Panc1 (cell line): ENCODE measurements around the gene NRK. TPM values are rescaled to one million over a fixed set of nuclear protein-coding genes. Genes with fewer than 3 reads are reported as not detected.

Experiments used
- ATAC-seq: fragments of 200-7000 bp; cut with Tn5 transposase; 2 replicates; pipeline ENCODE4 v1.9.1; 2020; ENCODE audit warnings: mild to moderate bottlenecking, moderate library complexity
- BruUV-seq: library from RNA; stranded (reverse); fragments of 400-500 nt; replicated peaks from 2 replicates; lab custom pipeline; 2021; lab: Mats Ljungman, UMichigan
- CTCF ChIA-PET: fragments of 300-600 bp; sonication (Branson Sonifier 250); formaldehyde crosslinking; loops from one replicate; lab custom pipeline; 2022; ENCODE audit warnings: antibody characterized with exemption; lab: Charles Lee
- POLR2A ChIA-PET: fragments of 300-600 bp; sonication (Branson Sonifier 250); formaldehyde crosslinking; loops from one replicate; lab custom pipeline; 2022; ENCODE audit warnings: antibody characterized with exemption; lab: Charles Lee
- DNase-seq: peaks from one replicate; pipeline ENCODE4 v3.0.0-alpha.2; 2010; ENCODE audit warnings: low read depth, low spot score
- H3K27ac ChIP-seq: 2 replicates; pipeline ENCODE4 v1.5.1; 2011; ENCODE audit warnings: mild to moderate bottlenecking, low read length, inconsistent platforms
- H3K27me3 ChIP-seq: fragments of 200-500 bp; sonication (Bioruptor generic); 2 replicates; pipeline ENCODE4 v1.6.0; 2014; ENCODE audit warnings: low read length, inconsistent platforms; ENCODE audit not compliant: control insufficient read depth, insufficient read depth
- H3K36me3 ChIP-seq: fragments of 200-500 bp; sonication (Bioruptor generic); 2 replicates; pipeline ENCODE4 v1.5.1; 2014; ENCODE audit warnings: inconsistent platforms, mild to moderate bottlenecking, low read length, moderate library complexity; ENCODE audit not compliant: control insufficient read depth, insufficient read depth
- H3K4me1 ChIP-seq: 2 replicates; pipeline ENCODE4 v1.5.1; 2011; ENCODE audit warnings: inconsistent platforms, mild to moderate bottlenecking, low read length, moderate library complexity; ENCODE audit not compliant: control insufficient read depth, insufficient read depth
- H3K4me3 ChIP-seq, 2 experiments: 2 replicates each; pipeline ENCODE4 v1.5.1; 2011 to 2012; ENCODE audit warnings: low read depth in 2 of 2, low read length in 2 of 2, mild to moderate bottlenecking in 2 of 2, inconsistent platforms in 1 of 2, moderate library complexity in 1 of 2
- H3K9me3 ChIP-seq: fragments of 200-500 bp; sonication (Bioruptor generic); 2 replicates; pipeline ENCODE4 v1.5.1; 2014; ENCODE audit warnings: low read depth, mild to moderate bottlenecking, inconsistent platforms, low read length, moderate library complexity; ENCODE audit not compliant: control insufficient read depth, insufficient read depth
- POLR2AphosphoS5 ChIP-seq: IDR thresholded peaks from 2 replicates; pipeline ENCODE4 v1.6.1; 2012; ENCODE audit warnings: mild to moderate bottlenecking, low read depth, low read length, moderate library complexity
- REST ChIP-seq, 2 experiments: IDR thresholded peaks; 2 replicates each; pipeline ENCODE4 v1.6.1; 2011 to 2012; ENCODE audit warnings: low read depth in 2 of 2, control low read depth in 1 of 2, low read length in 1 of 2, mild to moderate bottlenecking in 1 of 2, moderate library complexity in 1 of 2; ENCODE audit not compliant: insufficient read depth in 1 of 2
- SIN3A ChIP-seq: IDR thresholded peaks from 2 replicates; pipeline ENCODE4 v1.6.1; 2012; ENCODE audit warnings: low read depth, mild to moderate bottlenecking, low read length, moderate library complexity, borderline replicate concordance; ENCODE audit not compliant: insufficient read depth
- TCF7L2 ChIP-seq: IDR thresholded peaks from 2 replicates; pipeline ENCODE4 v1.6.1; 2011; ENCODE audit warnings: mild to moderate bottlenecking, low read depth, low read length, inconsistent platforms
- in situ Hi-C: cut with HindIII; loops from 2 replicates; pipeline ENCODE4 v1.10.0; 2016; ENCODE audit warnings: low sequenced_read_pairs, low pct_unique_long_range_greater_than_20kb
- intact Hi-C: fragments of 100-400 bp; cut with micrococcal nuclease; formaldehyde crosslinking; loops from one replicate; pipeline ENCODE4 v1.10.0; 2022; ENCODE audit not compliant: unreplicated experiment
- total RNA-seq: library from RNA; stranded (reverse); gene quantifications from one replicate; pipeline ENCODE4 v1.2.1, GENCODE V29; 2021; ENCODE audit not compliant: unreplicated experiment
- TF ChIP-seq, protein P1 (sequence below): fragments of 450-650 bp; IDR thresholded peaks from 2 replicates; pipeline ENCODE4 v1.5.1; 2017; ENCODE audit warnings: mild to moderate bottlenecking

NRK gene
- total RNA-seq, 1 experiment from 2014 or later, result 0.03 TPM

- POLR2A ChIA-PET, result no interaction called here
- CTCF ChIA-PET, result no interaction called here
- in situ Hi-C loops, result no loop called here
These were observed 48.5 kb upstream of the NRK start for GRCh38 chrX:105773801-105774200.

DNA sequence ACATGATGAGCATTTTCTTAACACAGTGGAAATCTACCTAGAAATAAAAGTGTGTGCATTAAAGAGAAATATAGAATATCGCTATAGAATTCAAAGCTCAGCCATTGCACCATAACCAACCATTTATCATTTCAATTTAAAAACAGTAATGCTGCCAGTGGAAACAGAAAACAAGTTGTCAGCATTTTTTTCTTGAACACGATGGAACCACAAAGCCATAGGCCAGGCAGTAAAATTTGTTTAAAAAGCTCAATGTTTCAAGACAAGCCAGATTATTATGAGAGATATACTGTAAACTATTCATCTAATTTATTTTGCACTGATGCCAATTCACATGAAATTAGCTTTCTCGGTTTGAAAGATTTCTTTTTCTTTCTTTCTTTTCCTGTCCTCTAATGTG lies 46.7 kb upstream of the NRK start:
- Histone ChIP-seq H3K27ac (no peak overlapping the region), H3K9me3 (no peaks in the 10 kb centered on the region), H3K4me3 (no peak overlapping the region), H3K36me3 (no peaks in the 10 kb centered on the region), H3K27me3 (no peaks in the 10 kb centered on the region), H3K4me1 (no peaks in the 10 kb centered on the region)
- ATAC-seq (no peak), DNase-seq (no peak)
- CTCF ChIA-PET, result no interaction called here
- BruUV-seq, result no TSS peak
- no peak for TF ChIP-seq REST (IDR thresholded peaks at IDR 0.05; ENCODE audit: insufficient read depth in 1 of 2, low read depth in 2 of 2, low read length in 1 of 2)
- TF ChIP-seq SIN3A, result no peak
- TF ChIP-seq TCF7L2, result no peak
- TF ChIP-seq POLR2AphosphoS5, result no peak
- TF ChIP-seq, protein P1, sequence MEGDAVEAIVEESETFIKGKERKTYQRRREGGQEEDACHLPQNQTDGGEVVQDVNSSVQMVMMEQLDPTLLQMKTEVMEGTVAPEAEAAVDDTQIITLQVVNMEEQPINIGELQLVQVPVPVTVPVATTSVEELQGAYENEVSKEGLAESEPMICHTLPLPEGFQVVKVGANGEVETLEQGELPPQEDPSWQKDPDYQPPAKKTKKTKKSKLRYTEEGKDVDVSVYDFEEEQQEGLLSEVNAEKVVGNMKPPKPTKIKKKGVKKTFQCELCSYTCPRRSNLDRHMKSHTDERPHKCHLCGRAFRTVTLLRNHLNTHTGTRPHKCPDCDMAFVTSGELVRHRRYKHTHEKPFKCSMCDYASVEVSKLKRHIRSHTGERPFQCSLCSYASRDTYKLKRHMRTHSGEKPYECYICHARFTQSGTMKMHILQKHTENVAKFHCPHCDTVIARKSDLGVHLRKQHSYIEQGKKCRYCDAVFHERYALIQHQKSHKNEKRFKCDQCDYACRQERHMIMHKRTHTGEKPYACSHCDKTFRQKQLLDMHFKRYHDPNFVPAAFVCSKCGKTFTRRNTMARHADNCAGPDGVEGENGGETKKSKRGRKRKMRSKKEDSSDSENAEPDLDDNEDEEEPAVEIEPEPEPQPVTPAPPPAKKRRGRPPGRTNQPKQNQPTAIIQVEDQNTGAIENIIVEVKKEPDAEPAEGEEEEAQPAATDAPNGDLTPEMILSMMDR, result no peak
- POLR2A ChIA-PET, result no interaction called here
- in situ Hi-C loops, result no loop called here
- intact Hi-C loops, result no loop called here

More at GRCh38 chrX:105773801-105774200, 48.5 kb upstream of the NRK start:
- ATAC-seq (no peak), DNase-seq (no peak)
- Histone ChIP-seq H3K27ac (no peak overlapping the region), H3K9me3 (no peaks in the 10 kb centered on the region), H3K36me3 (no peaks in the 10 kb centered on the region), H3K27me3 (no peaks in the 10 kb centered on the region), H3K4me1 (no peaks in the 10 kb centered on the region), H3K4me3 (no peak overlapping the region)
- TF ChIP-seq POLR2AphosphoS5 (no peak), TCF7L2 (no peak), SIN3A (no peak), REST (IDR thresholded peaks at IDR 0.05; ENCODE audit: insufficient read depth in 1 of 2, low read depth in 2 of 2, low read length in 1 of 2) (no peak)
- TF ChIP-seq, protein P1, result no peak
- intact Hi-C loops, result no loop called here
- BruUV-seq, result no TSS peak
